GM21786 (cell line): Measurements from ENCODE around the gene TCTA.

ENCODE experiments used
- ATAC-seq: cut with Tn5 transposase; IDR thresholded peaks from one replicate; pipeline ENCODE4 v1.9.1; 2021; ENCODE audit not compliant: unreplicated experiment

TCTA gene

GRCh38 chr3:49410066-49410845 lies 2.0 kb upstream of the TCTA start:
- ATAC-seq, result no peak

GRCh38 chr3:49410846-49411534 lies 1.2 kb upstream of the TCTA start:
- ATAC-seq, result no peak

DNA sequence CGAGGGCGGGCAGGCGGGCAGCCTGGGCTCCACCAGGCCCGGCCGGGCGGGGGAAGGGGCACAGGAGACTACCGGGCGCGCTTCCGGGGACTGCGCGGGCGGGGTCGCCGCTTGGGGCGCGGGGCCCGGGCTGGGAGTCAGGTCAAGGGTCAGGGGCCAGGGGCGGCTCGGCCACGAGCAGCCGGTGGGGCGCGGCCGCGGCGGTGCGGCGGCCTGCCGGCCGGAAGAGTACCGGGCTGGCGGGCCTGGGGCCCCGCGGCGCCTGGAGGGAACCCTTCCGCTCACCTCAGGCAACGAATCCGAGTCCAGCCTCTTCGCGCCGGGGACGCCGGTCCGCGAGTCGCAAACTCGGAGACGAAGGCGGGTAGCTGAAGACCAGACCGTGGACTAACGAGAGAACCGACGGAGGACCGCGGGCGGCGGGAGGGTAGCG lies 672 bp upstream of the TCTA start:
- peak; percentile 19 for ATAC-seq

- ATAC-seq, result no peak
Observed at GRCh38 chr3:49412632-49413337, 562 bp downstream of the TCTA start.

- no peak for ATAC-seq
Observed at GRCh38 chr3:49413338-49413734, 1.1 kb downstream of the TCTA start.

DNA sequence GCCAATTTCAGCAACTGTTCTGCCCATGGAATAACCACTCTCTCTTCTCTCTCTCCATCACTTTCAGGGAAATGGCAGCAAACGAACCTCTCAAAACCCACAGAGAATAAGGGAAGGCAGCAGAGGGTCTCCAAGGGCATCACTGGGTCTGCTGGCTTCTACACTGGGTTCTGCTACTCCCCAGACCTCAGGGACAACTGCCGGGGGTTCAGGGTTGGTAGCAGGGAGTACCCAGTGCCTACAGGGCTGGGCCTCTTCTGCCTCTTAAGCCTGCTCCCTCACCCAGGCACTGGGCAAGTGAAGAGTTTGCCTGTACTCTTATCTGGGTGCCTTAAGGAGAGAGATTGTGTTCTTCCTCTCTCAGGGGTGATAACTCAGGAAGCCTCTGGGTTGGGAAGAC lies 2.5 kb downstream of the TCTA start:
- no peak for ATAC-seq

DNA sequence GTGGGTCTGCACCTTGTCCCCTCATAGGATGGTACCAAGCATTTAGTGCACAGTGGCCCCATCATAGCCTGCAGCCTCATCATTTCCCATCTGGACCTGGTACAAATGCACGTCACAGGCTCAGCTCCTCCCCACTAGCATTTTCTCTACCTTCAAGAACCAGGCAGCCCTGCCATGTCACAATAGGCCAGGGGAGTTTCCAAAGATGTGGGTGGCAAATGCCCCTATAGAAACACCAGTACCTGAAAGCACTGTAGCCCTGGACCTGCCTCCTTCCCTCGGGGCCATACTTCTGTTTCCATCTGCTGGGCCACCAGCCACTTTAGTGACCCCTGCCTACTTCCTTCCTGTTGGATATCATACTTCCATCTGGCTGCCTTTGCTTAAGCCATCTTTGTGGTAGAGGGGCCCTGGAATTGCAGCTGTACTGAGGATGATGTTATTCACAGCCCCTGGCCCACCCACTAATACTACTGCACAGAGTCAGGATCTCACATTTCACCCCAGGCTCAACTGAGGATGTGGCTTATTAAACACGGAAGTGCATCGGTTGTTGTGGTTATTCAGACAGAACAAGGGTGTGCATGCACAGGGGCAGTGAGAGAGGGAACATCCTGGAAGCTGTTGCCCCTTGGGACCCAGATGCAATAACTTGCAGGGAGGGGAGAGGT lies 3.8 kb downstream of the TCTA start:
- ATAC-seq, result no peak

DNA sequence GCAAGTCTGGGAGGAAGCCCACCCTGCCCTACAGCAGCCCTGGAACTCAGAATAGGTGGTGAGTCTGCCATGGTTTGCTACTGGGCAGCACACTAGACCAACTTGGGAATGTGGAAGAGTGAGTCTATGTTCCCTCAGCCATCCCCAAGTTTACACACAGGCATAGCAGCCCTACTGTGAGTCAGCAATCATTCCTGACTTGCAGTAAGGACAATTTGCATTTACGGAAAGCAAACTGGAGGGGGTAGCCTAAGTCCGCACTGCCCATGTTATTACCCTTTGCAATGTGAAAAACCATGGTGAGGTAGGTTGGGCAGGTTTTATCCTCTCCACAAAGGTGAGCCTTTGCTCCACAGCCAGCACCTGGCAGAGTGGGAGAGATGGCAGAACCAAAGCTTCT lies 4.6 kb downstream of the TCTA start:
- no peak for ATAC-seq

DNA sequence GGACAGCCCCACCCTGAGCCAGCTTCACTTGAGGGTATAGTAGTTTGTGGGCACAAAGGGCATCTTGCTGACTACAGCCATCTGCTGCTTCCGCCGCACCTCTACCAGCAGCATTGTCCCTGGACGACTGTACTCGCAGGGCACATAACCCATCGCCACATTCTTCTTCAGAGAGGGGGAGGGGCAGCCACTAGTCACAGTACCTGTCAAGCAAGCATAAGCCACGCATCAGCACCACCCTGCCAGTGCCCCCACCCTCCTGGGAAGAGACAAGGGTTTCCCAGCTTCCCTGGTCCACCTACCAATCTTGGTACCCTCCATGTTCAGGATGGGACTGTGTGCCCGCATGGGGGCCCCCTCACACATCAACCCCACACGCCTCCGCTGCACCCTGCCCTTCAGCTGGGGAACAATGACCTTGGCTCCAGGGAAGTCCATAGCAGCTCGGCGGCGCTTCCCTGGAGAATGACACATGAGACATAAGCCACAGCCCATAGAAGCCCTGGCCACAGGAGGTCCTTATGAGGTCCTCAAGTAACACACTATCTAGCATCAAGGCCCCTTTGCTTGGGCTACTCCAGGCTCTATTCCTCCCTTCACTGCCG lies 5.4 kb downstream of the TCTA start:
- no peak for ATAC-seq

GRCh38 chr3:49421890-49422378 lies 9.7 kb downstream of the TCTA start:
- ATAC-seq, result no peak

DNA sequence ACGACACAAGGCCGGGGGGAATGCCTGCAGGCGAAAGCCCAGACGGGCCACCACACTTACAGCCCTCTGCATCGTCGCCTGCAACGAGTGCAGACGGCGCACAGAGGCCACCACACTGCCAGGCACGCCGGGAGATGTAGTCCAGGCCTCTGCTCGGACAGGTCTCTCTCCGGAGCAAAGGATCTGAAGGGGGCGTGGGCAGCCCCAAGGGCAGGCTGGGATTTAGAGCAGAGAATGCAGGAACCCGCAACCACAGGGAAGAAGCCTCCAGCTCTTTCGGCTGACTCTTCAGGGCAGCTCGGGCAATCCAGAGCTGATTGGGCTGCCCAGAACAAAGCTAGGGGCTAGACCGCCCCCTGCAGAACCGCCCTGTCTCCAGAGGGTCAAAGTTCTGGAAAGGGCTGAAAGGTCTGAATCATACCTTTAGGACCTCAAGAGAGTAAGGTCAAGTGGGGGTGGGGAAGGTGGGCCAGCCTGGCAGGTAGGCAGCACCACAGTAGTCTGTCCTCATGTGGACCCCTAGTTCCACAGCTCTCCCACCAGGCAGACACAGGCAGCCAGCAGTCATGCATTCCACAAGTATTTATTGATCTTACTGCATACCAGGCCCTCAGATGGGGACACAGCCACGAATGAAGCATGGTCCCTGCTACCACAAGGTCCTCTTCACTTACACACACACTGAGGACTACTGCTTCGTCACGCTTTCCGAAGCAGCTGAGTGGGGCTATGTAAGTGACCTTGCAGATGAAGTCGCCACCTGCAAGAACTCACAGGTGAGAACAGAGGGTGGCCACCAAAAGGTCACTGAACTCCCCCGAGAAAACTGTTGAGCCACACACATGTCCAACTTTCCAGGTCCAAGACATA lies 10.4 kb downstream of the TCTA start, which contains the start of gene AMT:
TSS of gene AMT (minus strand) at position 95 of the 870 bp plus-strand sequence. CDS start at position 72, 23 bp downstream.
- no peak for ATAC-seq

DNA sequence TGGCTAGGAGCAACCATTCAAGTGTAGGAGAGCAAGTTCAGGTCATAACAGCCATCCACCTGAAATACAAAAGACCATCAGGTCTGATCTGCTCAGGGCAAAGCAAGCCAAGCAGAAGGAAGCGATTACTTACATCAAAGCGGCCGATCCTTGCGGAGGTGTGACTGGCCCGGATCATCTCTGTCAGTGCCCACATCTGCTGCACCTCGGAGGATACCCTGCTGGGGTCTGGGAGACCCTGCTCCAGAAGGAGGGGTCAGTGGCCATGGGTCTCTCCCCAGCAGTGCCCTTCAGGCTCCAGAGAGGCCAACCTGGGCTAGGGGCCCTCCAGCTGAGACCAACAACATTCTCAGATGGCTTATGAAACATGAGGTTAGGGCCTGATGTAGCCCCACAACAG lies 12.6 kb downstream of the TCTA start:
- ATAC-seq, result no peak

GRCh38 chr3:49427586-49427985 lies 15.4 kb downstream of the TCTA start:
- no peak for ATAC-seq

GRCh38 chr3:49428752-49429080 lies 16.5 kb downstream of the TCTA start:
- ATAC-seq, result no peak

DNA sequence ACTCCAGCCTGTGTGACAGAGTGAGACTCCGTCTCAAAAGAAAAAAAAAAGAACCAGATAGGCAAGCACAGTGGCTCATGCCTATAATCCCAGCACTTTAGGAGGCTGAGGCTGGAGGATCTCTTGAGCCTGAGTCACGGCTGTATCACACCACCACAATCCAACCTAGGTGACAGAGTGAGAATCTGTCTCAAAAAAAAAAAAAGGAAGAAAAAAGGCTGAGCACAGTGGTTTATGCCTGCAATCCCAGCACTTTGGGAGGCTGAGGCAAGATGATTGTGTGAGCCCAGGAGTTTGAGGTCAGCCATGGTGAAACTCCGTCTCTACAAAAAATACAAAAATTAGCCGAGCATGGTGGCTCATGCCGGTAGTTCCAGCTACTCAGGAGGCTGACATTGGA lies 22.5 kb downstream of the TCTA start:
- no peak for ATAC-seq

GRCh38 chr3:49445391-49445790 lies 33.2 kb downstream of the TCTA start:
- no peak for ATAC-seq

DNA sequence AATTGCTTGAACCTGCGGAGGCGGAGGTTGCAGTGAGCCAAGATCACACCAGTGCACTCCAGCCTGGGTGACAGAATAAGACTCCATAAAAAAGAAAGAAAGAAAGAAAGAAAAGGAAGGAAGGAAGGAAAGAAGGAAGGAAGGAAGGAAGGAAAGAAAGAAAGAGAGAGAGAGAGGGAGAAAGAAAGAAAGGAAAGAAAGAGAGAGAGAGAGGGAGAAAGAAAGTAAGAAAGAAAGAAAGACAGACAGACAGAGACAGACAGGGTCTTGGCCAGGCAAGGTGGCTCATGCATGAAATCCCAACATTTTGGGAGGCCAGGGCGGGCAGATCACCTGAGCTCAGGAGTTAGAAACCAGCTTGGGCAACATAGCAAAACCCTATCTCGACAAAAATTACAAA lies 41.4 kb downstream of the TCTA start:
- ATAC-seq, result no peak

GRCh38 chr3:49454458-49454857 lies 42.2 kb downstream of the TCTA start:
- ATAC-seq, result no peak

DNA sequence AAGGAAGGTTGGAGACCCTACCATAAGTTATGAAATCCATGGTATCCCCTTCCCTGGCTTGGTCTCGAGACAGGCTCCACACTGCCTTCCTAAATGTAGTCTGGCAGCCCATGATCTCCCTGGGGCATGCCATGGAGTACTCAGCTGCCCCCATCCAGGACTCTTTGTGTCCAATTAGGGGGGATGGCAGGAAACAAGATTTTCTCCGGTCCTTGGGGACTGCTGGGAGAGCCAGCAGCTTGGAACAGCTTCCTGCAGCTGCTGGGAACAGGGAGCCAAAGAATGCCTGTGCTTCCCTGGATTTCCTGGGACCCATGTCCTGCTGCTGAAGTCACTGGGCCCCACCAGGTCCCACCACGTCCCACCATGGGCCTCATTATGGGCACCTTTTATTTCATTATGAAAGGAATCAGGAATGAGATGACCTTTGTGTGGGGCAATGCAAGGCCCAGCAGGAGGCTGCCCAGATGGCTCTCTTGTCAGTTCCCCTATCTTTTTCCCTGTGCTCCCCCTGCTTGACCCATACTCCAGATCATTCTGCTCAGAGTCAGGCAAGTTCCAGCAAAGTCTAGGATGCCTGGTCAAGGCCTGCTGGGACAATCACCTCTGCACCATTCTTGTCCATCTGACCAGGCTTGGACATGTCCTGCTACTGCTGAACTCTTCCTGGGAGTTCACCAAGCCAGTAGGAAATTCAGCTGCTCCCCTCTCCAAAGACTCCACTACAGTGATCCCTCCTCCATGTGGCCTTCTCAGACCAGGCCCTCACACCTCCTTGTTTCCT lies 42.9 kb downstream of the TCTA start:
- ATAC-seq, result no peak
